GM18511 (cell line): ENCODE results near the gene RPS6KA2.

ENCODE experiments used
- ATAC-seq: cut with Tn5 transposase; IDR thresholded peaks from one replicate; pipeline ENCODE4 v1.9.1; 2021; ENCODE audit warnings: mild to moderate bottlenecking, moderate library complexity; ENCODE audit not compliant: unreplicated experiment

Gene RPS6KA2

GRCh38 chr6:166436195-166437139 is 190.6 kb downstream of the RPS6KA2 start:
- no peak for ATAC-seq

DNA sequence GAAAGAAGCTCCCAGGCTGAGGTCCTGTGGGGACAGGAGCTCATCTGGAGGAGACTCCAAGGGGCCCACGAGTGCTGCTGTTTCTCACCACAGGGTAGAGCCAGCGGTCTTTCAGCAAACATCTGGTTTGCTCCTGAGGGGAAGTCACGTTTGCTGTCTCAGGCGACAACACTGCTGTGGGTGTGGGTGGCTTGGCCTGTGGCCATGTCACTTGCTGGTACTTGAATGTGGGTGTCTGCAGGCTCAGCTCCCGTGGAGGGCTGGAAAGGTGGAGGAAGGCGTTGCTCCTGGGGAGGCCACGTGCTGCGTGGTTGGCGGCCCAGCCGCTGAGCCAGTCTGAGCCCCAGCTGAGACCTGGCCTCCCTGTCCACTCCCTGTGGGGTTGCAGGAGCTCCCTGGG is 191.5 kb downstream of the RPS6KA2 start:
- no peak for ATAC-seq

GRCh38 chr6:166434336-166434735 is 192.7 kb downstream of the RPS6KA2 start:
- no peak for ATAC-seq

DNA sequence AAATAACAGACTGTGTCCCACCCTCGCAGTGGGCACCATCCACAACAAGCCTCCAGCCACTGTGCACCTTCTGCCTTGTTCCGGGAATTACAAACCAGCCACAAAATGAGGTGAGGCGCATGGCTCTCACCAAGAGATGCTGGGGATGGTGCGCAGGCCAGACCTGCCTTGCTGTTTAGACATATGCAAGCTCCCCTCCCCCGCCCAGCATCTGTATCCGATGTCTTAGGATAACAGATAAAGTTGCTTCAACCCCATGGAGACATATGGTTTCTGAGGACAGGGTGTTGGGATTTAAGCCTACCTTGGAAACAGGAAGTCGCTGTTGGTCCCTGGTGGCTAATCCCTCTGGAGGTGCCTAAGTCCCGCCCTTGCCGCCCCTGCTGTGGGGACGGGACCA is 194.0 kb downstream of the RPS6KA2 start:
- no peak for ATAC-seq

GRCh38 chr6:166430269-166430668 is 196.8 kb downstream of the RPS6KA2 start:
- ATAC-seq, result no peak

DNA sequence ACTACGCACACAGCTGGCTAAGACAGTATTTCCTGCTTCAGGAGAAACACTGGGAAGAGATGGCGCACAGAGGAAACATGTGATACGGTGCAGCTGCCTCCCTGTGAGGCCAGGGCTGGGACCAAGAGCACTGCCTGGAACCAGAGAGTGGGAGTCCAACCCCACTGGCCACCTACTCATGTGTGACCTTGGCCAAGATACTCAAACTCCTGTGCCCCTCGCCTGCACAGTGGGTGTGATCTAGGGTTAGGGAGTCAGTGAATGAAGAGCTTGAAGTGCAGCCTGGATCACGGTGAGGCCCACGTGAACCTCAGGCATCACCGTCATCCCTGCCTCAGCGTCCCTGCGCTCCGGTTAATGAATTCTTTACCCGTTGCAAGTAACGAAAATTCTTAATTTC is 202.6 kb downstream of the RPS6KA2 start:
- ATAC-seq, result no peak

DNA sequence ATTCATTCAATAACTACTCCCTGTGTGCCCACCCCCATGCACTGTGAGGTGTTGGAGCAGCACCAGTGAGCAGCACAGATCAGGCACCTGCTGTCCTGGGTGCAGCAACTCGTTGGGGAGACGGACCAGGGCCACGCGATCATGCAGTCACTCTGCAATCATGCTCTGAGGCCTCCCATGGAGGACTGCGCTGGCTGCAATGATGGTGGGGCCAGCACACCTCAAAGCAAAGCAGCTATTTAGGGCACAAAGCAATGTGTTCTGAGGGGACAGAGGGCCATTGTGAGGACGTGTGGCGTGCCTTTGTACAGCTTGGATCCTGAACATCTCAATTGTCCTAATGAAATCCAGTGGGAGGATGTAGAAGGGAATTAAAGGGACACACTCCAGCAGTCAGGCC is 203.3 kb downstream of the RPS6KA2 start:
- no peak for ATAC-seq

GRCh38 chr6:166423051-166423745 is 203.9 kb downstream of the RPS6KA2 start:
- ATAC-seq, result no peak

DNA sequence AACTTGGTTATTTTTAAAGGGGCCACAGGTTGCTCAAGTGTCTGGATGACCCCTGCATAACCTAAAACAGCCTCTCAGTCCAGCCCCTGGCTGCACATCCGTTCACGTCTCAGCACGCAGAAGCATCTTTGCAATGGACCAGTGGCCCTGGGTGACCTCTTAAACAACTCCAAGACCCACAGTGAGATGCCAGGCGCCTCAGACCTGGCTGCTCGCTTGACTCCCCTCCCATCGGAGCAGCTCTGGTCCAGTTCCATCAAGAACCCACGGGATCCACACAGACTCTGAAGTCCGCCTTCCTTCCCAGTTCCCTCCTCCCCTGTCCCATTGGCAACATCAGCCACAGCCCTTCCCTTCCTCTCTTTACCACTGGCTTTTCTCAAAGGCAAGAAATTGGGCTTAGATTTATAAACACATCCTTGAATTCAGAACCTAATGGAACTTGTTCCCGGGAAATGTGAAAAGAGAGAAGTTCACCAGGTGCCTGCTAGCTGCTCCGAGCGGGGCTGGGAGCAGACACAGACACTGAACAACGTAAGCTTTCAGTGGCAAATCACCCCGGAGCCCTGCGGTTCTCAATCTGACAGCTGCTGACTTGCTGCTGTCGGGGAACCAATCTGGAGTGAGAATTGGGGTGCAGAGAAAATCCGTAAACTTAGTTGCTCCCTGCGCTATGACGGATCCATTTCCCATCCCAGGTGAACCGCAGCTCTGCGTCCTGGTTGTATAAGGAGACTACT is 204.7 kb downstream of the RPS6KA2 start:
- ATAC-seq, result no peak

DNA sequence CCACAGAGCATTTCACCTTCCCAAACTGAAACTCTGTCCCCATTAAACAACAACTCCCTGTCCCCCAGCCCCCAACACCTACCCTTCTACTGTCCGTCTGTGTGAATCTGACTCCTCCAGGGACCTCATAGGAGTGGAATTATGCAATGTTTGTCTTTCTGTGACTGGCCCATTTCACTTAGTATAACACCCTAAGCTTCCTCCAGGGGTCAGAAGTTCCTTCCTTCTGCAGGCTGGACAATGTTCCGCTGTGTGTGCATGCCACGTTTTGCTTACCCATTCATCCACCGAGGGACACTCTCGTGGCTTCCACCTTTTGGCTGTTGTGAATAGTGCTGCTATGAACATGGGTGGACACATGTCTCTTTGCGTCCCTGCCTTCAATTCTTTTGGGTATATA is 206.7 kb downstream of the RPS6KA2 start:
- no peak for ATAC-seq

DNA sequence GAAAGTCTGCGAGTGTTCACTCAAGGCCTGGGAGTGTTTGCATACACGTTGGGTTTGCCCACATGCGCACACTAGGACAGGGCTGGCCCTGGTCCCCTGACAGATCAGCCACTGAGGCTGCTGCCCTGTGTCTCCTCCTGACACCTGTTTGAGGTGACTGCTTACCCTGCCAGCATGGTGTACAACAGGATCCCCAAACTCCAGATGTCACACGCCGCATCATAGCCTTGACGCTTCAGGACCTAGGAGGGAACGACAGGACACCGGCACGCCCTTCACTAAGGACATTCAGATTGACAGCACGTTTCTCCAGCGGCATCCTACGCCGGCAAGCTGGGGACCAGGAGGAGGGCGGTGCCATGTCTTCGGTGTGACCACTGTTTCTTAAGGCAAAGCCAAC is 207.3 kb downstream of the RPS6KA2 start:
- peak; percentile 26 for ATAC-seq

DNA sequence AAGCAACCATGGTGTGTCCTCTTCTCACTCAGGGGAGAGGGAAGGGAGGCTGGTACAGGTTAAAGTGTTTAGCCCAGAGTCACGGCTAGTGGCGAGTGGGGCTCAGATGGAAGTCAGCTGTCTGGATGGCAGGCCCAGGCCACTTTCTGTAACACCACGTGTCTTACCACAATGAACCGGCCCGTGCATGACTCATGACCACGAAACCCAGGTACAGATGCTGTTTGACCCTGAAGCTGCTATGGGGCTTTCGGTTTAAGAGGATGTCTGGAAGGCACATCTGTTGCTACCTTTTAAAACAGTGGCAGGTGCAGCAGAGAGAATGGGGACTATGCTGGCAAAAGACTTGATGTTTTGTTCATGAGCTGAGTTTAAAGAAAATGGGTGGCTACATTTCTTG is 207.8 kb downstream of the RPS6KA2 start:
- peak; percentile 99 for ATAC-seq

GRCh38 chr6:166418691-166419143 is 208.3 kb downstream of the RPS6KA2 start:
- ATAC-seq, result no peak

- peak; percentile 51 for ATAC-seq
These were observed 209.8 kb downstream of the RPS6KA2 start for GRCh38 chr6:166417285-166417691.

GRCh38 chr6:166415833-166416347 is 211.2 kb downstream of the RPS6KA2 start:
- ATAC-seq, result no peak

- ATAC-seq, result no peak
These were observed 211.7 kb downstream of the RPS6KA2 start for GRCh38 chr6:166415306-166415705.

- ATAC-seq, result no peak
These were observed 213.5 kb downstream of the RPS6KA2 start for GRCh38 chr6:166413491-166413951.

DNA sequence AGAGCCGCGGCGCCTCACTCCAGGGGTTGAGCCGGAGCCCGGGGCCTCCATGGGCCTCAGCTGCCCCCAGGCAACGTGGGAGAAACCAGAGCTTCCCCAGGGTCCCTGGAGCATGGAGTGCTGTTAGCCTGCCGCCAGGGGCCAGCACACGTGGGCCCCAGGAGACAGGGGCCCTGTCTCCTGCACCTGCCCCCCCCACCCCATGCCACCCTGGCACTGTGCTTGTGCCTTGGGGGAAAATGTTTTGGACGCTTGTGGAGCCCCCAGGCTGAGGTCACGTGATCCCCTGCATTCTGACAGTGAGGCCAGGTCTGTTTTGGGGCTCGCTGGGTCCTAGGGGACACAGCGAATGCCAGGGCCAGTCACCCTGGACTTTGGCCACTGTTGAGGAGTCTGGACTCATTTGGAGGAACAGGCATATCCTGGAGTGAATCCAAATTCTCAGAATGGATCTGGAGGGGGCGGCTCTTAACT is 214.1 kb downstream of the RPS6KA2 start:
- ATAC-seq, result no peak

DNA sequence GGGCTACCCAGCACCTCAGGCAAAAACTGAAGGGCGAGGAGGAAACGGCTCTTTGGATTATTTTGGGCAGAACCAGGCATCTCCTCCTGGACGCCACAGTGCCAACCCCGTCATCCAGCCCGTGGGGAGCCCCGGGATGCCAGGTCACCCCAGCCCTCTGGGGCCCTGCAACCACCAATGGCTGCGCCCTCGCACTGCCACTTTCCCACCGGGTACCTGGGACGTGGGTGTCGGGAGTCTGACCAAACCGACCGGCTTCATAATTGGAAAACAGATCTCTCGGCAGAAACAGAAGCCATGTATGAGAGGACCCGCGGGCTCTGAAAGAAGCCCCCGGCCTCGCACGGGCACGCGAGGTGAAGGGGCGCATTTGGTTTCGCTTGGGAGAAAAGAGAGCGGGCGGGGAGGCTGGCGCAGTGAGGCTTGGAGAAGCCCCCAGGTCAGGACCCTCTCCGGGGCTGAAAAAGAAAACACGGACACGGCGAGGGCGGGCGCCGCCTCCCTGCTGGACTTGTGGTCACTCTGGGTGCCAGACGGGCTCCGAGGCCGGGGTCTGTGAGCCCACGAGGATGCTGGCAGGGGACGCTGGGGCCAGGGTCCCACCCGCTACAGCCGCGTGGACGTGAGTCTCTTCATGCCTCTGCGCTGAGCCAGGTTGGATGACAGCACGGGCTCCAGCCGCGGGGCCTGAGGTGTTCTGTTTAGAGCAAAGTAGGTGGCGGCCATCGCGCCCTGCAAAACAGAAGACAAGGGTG is 214.7 kb downstream of the RPS6KA2 start:
- no peak for ATAC-seq

DNA sequence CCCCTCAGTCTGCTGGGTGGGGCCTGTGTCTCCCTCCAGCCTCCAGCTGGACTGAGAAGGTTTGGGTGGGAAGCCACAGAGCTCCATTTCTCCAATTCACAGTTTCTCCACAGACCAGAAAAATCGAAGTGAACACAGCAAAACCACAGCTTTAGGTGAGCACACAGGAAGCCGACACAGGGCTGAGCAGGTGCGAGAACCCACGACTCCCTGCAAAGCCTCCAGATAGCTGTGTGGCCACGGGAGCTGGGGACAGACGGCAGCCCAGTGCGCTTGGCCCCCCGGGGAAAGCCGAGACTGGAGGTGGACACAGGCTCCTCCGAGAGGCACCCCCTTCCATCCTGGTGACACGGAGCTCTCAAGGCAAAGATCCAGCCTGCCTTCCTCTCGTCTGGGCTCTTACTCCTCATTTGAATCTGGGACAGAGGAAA is 215.3 kb downstream of the RPS6KA2 start:
- no peak for ATAC-seq
